NT2/D1 (cell line): ENCODE data around the gene HASPIN.

ENCODE experiments used
- DNase-seq: peaks from one replicate; pipeline ENCODE4 v3.0.0-alpha.2; 2011; ENCODE audit warnings: low read depth, low spot score
- H3K27me3 ChIP-seq: 2 replicates; pipeline ENCODE4 v1.6.0; 2011; ENCODE audit warnings: mild to moderate bottlenecking; ENCODE audit not compliant: insufficient read length, insufficient read depth
- H3K36me3 ChIP-seq: 2 replicates; pipeline ENCODE4 v1.6.1; 2011; ENCODE audit warnings: mild to moderate bottlenecking, low read length, mixed read lengths; ENCODE audit not compliant: insufficient read depth, insufficient read length
- H3K4me1 ChIP-seq: 2 replicates; pipeline ENCODE4 v1.5.1; 2011; ENCODE audit not compliant: insufficient read depth, insufficient read length
- H3K4me3 ChIP-seq: 2 replicates; pipeline ENCODE4 v1.5.1; 2011; ENCODE audit warnings: low read depth; ENCODE audit not compliant: insufficient read length
- H3K9ac ChIP-seq: 2 replicates; pipeline ENCODE4 v1.6.0; 2011; ENCODE audit warnings: low read depth; ENCODE audit not compliant: insufficient read length
- H3K9me3 ChIP-seq: 2 replicates; pipeline ENCODE4 v1.5.1; 2011; ENCODE audit warnings: mild to moderate bottlenecking, low read length; ENCODE audit not compliant: insufficient read depth
- SUZ12 ChIP-seq: IDR thresholded peaks from 2 replicates; pipeline ENCODE4 v1.6.1; 2011; ENCODE audit not compliant: insufficient read length, insufficient read depth; ENCODE audit errors: extremely low read depth
- YY1 ChIP-seq: IDR thresholded peaks from 2 replicates; pipeline ENCODE4 v1.6.1; 2011; ENCODE audit not compliant: insufficient read length, insufficient read depth
- ZNF274 ChIP-seq: IDR thresholded peaks from 2 replicates; pipeline ENCODE4 v1.6.1; 2011; ENCODE audit warnings: mild to moderate bottlenecking, low read depth, low read length

Gene HASPIN

GRCh38 chr17:3773966-3774365 is 50.3 kb downstream of the HASPIN start:
- no peaks in the 10 kb centered on the region for H3K36me3 ChIP-seq
- no peak overlapping the region for H3K4me3 ChIP-seq
- DNase-seq: no peak
- H3K9me3 ChIP-seq: no peaks in the 10 kb centered on the region
- H3K9ac ChIP-seq: no peak overlapping the region
- TF ChIP-seq YY1: no peak
- no peak for TF ChIP-seq ZNF274
- no peak for TF ChIP-seq SUZ12
- H3K4me1 ChIP-seq: peaks cover 9% of the 10 kb centered on the region
- H3K27me3 ChIP-seq: no peaks in the 10 kb centered on the region
